ENCODE results near the gene CEP104. TPM values are rescaled to one million over a fixed set of nuclear protein-coding genes. Genes with fewer than 3 reads are reported as not detected.

The CEP104 gene
- total and polyA plus RNA-seq, 2 donors = 17.0 to 20.3 TPM

DNA sequence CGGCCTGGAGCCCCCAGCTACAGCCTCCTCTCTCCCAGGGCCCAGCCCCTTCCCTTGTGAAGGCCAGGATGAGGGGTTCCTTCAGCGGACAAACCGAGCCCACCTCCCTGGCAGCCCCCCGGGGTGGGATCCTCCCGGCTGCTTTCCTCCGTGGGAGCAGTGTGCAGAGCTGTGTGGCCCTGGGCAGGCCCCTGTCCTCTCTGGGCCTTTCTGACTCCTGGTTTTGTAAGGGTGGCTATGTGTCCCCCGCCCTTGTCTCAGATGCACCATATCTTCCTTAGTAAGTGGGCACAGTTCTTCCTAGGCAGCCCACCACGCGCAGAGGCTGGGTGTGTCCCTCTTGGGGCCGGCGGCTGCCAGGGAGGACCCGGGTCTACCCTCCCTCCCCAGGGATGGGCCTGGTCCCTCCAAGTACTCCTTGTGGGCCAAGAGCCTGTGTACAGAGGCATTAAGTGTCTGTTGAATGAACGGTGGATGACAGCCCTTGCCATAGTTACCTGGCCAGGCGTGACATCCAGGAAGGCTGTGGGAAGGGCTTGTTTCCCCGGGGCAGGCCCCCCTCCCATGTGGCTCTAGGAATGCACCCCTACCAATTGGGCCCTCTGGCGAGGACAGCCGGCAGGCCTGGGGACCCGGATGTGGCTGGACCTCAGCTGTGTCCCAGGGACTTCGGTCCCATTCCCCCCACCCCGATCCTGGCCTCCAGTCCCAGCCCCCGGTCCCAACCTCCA is 80.6 kb downstream of the CEP104 start:
- no peaks in the 10 kb centered on the region for H3K4me1 ChIP-seq (ENCODE audit: insufficient read depth)
- H3K36me3 ChIP-seq (ENCODE audit: insufficient read depth) = peaks cover 2% of the 10 kb centered on the region
- H3K27ac ChIP-seq (ENCODE audit: low read depth) = no peak overlapping the region
- DNase-seq (ENCODE audit: extremely low spot score) = no peak
- WGBS = 69% methylated on average over 21 of the region's 21 CpGs
- H3K4me3 ChIP-seq (ENCODE audit: low read depth, low read length) = no peak overlapping the region

DNA sequence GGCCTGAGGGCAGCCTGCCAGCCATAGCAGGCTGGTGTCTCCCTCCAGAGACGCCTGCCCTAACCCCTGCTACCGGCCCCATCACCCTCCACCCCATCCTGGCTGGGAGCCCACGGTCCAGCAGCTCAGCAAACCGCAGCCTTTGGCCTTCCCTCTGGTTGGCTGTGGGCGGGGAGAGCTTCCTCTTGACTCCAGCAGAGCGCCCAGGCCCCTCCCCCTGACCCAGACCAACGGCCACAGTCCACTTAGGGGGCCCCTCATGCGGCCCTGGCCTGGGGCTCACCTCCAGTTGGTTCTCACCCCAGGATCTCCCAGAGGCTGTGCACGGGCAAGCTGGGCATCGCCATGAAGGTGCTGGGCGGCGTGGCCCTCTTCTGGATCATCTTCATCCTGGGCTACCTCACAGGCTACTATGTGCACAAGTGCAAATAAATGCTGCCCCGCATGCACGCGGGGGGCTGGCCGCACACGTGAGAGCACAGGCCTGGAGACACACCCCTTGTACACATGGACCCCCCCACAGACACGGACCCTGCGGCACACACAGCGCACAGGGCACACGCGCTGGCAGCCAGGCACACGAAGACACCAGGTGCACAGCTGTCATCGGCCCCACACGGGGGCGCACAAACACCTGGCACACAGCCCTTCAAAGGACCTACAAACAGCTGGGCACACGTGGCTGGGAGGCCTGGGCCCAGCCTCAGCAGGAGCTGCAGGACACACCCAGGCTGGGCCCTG is 81.4 kb downstream of the CEP104 start:
- no peak for DNase-seq (ENCODE audit: extremely low spot score)
- no peaks in the 10 kb centered on the region for H3K36me3 ChIP-seq (ENCODE audit: insufficient read depth)
- H3K4me3 ChIP-seq (ENCODE audit: low read depth, low read length) = no peak overlapping the region
- WGBS = 31% methylated on average over 27 of the region's 27 CpGs
- H3K4me1 ChIP-seq (ENCODE audit: insufficient read depth) = no peaks in the 10 kb centered on the region
- H3K27ac ChIP-seq (ENCODE audit: low read depth) = no peak overlapping the region

DNA sequence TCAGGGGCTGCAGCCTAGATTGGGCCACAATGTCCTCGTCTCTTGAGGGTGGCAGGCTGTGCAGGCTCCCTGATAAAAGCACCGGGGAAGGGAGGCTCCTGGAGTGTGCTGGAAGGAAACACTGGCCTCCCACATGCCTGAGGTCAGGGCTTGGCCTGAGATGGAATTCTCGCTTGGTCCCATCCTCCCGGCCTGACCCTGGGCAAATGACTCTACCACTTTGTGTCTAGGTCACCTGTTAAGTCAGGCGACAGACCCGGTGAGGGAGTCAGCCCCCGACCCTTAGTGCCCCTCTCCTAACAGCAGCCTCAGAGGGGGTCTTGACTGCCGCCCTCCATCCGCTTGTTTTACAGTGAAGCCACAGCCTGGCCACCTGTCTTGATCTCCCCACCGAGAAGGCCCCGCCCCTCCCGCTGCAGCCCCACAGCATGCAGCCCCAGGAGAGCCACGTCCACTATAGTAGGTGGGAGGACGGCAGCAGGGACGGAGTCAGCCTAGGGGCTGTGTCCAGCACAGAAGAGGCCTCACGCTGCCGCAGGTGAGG is 82.0 kb downstream of the CEP104 start:
- H3K4me1 ChIP-seq (ENCODE audit: insufficient read depth) = no peaks in the 10 kb centered on the region
- no peak for DNase-seq (ENCODE audit: extremely low spot score)
- H3K4me3 ChIP-seq (ENCODE audit: low read depth, low read length) = no peak overlapping the region
- H3K27ac ChIP-seq (ENCODE audit: low read depth) = no peak overlapping the region
- 49% methylated on average over 17 of the region's 17 CpGs for WGBS
- H3K36me3 ChIP-seq (ENCODE audit: insufficient read depth) = no peaks in the 10 kb centered on the region

DNA sequence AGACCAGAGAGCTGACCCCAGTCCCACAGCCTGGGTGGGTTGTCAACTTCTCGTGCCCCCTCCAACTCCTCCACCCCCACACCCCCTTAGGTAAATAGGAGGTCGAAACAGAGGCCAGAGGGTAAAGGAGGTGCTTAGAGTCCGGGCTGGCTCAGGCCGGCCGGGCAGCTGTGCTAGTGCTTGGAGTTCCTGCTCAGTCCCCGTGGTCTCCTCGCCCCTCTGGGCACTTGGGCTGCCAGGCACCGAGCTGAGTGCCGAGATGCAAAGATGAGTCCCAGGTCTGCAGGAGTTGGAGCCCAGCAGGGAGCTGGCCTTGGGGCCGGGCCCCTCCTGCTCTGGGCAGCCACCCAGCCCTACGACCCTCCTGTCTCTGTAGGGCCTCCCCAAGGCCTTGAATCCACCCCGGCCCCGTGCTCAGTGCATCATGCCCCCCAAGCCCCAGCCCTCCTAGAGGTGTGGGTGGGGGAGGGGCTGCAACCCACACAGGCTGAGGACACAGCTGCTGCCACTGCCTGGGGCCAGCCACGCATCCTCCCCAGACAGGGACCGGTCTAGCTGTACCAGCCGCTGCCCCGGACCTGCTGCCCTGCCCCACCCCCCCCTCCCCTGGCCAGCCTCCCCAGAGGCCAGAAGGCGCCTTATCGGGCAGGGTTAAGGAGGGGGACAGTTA is 82.6 kb downstream of the CEP104 start:
- Histone ChIP-seq H3K4me1 (ENCODE audit: insufficient read depth) (no peaks in the 10 kb centered on the region), H3K36me3 (ENCODE audit: insufficient read depth) (no peaks in the 10 kb centered on the region), H3K4me3 (ENCODE audit: low read depth, low read length) (no peak overlapping the region), H3K27ac (ENCODE audit: low read depth) (no peak overlapping the region)
- DNase-seq (ENCODE audit: extremely low spot score) = no peak
- WGBS = 80% methylated on average over 19 of the region's 19 CpGs

DNA sequence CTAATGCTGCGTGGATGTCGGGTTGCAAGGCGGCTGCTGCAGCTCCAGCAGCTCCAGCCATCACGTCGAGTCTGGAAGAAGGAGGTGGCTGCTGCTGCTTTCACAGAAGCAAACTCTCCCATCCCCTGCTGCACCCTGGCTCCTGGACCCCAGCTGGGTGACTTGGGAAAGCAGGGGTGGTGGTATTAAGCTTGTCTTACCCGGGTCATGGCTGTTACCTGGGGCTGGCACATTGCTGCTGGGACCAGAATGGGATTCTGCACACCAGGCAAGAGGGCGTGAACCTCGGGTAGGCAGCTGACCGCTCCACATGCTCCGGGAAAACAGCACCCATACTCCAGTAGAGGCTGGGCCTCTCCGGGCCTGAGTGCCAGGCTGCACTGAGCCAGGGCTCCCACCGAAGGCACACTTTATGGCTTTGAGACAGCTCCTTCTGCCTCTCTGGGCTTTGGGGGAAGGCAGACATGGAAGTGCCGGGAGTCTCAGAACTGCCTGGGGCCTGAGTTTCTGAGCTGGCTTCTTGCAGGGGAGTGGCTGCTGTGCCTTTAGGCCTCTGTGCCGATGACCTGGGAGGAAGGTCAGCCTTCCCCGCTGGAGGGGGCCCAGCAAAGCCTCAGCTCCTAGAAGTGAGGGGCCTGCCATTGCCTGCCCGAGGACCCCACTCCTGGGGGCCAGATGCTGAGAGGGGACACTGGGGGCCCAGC is 83.3 kb downstream of the CEP104 start:
- Histone ChIP-seq H3K27ac (ENCODE audit: low read depth) (no peak overlapping the region), H3K4me3 (ENCODE audit: low read depth, low read length) (no peak overlapping the region), H3K36me3 (ENCODE audit: insufficient read depth) (no peaks in the 10 kb centered on the region), H3K4me1 (ENCODE audit: insufficient read depth) (no peaks in the 10 kb centered on the region)
- 73% methylated on average over 16 of the region's 16 CpGs for WGBS
- no peak for DNase-seq (ENCODE audit: extremely low spot score)

DNA sequence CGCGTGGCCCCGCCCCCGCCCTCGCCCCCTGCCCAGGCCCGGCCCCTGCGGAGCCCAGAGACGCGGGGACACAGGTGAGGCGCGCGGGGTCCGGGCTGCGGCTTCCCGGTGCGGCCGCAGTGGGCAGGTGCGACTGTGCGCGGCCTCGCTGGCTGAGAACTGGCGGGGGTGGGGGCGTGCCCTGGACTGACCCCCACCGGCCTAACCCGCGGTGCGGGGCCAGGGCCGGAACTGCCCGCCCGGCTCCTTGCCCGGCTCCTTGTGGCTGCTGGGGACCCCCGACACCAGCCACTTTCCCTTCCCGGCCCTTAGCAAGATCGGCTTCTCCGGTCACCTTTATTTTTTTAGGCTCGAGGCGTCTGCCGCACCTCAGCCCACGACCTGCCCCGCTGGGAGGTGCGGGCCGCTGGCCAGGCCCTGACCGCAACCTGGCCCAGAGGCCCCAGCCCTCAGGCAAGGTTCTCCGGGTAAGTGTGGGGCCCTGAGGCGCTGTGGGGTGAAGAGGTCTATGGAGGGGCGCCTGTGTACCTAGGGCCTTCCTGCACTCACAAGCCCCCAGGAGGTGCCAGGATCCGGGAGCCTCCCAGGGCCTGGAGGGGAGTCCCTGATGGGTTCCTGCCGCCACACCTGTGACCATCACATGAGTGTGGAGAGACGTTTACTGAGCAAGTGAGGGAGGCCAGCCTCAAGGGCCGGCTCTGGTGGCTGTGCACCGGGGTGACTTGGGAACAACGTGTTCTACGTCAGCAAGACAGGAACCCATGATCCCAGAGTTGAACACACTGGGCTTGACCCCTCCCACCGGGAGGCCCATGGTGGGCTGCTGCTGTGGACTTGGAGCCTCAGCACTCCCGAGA is 84.1 kb downstream of the CEP104 start, which contains the start of gene SMIM1:
Gene SMIM1, plus strand, starts transcription at position 35 of the 857 bp plus-strand sequence. CDS start 2,625 bp downstream, outside the sequence.
- no peaks in the 10 kb centered on the region for H3K4me1 ChIP-seq (ENCODE audit: insufficient read depth)

GRCh38 chr1:3772027-3772714 is 84.8 kb downstream of the CEP104 start:
- H3K4me1 ChIP-seq (ENCODE audit: insufficient read depth) = no peaks in the 10 kb centered on the region
- no peaks in the 10 kb centered on the region for H3K36me3 ChIP-seq (ENCODE audit: insufficient read depth)
- no peak overlapping the region for H3K27ac ChIP-seq (ENCODE audit: low read depth)

More for the DNA sequence above, 84.1 kb downstream of the CEP104 start, which contains the start of gene SMIM1:
- DNase-seq (ENCODE audit: extremely low spot score) = no peak
- Histone ChIP-seq H3K4me3 (ENCODE audit: low read depth, low read length) (peak within 1 kb of the TSS; percentile 53), H3K27ac (ENCODE audit: low read depth) (no peak within 1 kb of the TSS), H3K36me3 (ENCODE audit: insufficient read depth) (no peaks in the 10 kb centered on the region)
- WGBS = 16% methylated on average over 55 of the region's 55 CpGs

DNA sequence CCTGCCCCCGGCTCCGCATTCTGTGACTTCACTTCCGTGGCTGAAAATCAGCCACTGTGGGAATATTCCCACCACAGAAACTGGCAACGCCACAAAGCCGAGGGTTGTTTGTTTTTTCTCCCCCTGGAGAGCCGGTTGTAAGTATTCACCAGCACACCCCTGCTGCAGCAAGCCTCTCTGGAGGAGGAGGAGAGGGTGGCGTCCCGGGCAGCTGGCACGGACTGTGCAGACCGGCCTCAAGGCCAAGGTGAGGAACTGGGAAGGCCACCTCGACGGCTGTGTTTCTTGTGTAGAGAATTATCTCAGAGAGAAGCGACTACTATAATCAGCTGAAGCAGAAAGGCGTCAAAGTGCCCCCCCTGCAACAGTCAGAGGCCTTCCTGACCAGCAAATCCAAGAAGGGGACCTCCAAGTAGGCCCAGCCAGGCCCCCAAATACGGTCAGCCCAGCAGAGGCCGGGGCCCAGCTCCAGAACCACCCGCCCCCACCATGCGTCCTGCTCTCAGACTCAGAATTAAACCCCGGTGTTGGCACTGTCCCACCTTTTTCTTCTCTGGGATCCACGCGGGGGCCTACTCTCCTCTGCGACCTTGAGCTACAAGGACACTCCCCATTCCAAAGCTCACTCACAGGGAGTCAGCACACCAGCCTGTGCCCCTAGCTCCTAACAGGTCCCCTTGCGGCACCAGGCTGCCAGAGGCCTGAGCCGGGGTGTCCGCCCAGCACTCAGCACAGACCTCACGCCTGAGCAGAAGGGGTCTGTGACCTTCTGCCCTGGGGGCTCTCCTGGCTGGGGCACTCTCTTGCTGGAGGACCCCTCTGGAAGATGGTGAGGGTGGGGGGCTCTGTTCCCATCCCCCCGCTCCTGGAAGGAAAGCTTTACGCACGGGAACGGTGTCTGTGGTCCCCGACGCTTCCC is 85.6 kb downstream of the CEP104 start:
- Histone ChIP-seq H3K36me3 (ENCODE audit: insufficient read depth) (no peaks in the 10 kb centered on the region), H3K27ac (ENCODE audit: low read depth) (no peak overlapping the region), H3K4me3 (ENCODE audit: low read depth, low read length) (peak overlapping the region; percentile 53), H3K4me1 (ENCODE audit: insufficient read depth) (no peaks in the 10 kb centered on the region)
- DNase-seq (ENCODE audit: extremely low spot score) = no peak
- 38% methylated on average over 32 of the region's 32 CpGs for WGBS

More at GRCh38 chr1:3772027-3772714, 84.8 kb downstream of the CEP104 start:
- H3K4me3 ChIP-seq (ENCODE audit: low read depth, low read length) = peak overlapping the region; percentile 53
- peak; percentile 71 for DNase-seq (ENCODE audit: extremely low spot score)
- WGBS = 1% methylated on average over 58 of the region's 61 CpGs

DNA sequence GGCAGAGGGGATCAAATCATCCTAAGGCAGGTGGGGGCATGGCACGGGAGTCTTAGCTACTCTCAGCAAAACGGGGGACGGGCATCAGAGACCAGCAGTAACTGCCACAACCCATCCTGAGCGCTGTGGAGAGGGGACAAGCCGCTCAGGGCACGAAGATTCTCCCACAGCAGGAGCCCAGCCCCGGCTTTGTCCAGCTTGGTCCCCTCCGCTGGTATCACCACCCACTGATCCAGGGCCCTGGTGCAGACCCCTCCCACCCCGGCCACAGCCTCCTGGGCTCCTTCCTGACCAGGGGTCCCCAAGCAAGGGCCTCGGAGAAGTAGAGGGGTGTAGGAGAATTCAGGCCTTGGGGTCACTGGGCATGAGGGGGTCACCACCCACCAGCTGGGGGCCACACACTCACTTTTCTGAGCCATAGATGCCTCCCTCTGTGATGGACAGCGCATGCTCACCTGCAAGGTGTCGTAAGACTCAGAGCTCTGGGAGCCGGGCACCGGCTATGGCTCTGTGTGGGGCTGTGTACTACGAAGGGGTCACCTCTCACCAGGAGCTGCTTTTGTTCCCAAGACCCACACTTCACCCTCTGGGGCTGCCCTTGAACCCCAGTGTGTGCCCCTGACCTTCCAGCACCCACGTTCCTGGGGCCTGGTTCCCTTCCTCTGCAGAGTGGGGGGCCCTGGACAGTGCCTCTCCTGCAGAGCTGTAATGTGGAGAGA is 86.8 kb downstream of the CEP104 start:
- H3K36me3 ChIP-seq (ENCODE audit: insufficient read depth) = no peaks in the 10 kb centered on the region
- no peaks in the 10 kb centered on the region for H3K4me1 ChIP-seq (ENCODE audit: insufficient read depth)
- DNase-seq (ENCODE audit: extremely low spot score) = no peak
- no peak overlapping the region for H3K27ac ChIP-seq (ENCODE audit: low read depth)
- WGBS = 88% methylated on average over 16 of the region's 16 CpGs
- no peak overlapping the region for H3K4me3 ChIP-seq (ENCODE audit: low read depth, low read length)

- no peak overlapping the region for H3K27ac ChIP-seq (ENCODE audit: low read depth)
- H3K36me3 ChIP-seq (ENCODE audit: insufficient read depth) = no peaks in the 10 kb centered on the region
- DNase-seq (ENCODE audit: extremely low spot score) = no peak
- WGBS = 89% methylated on average over 22 of the region's 22 CpGs
- H3K4me3 ChIP-seq (ENCODE audit: low read depth, low read length) = no peak overlapping the region
- no peaks in the 10 kb centered on the region for H3K4me1 ChIP-seq (ENCODE audit: insufficient read depth)
Observed at GRCh38 chr1:3768811-3769390, 88.1 kb downstream of the CEP104 start.

Data from urinary bladder (tissue), 4 donors.